Progenitor cell of endocrine pancreas (in vitro differentiated cells): ENCODE data around the gene FAM120C. TPM values are rescaled to one million over a fixed set of nuclear protein-coding genes. Genes with fewer than 3 reads are reported as not detected.

ENCODE experiments used
- DNase-seq: peaks from one replicate; pipeline ENCODE4 v3.0.0; 2021; ENCODE audit warnings: low spot score; ENCODE audit not compliant: unreplicated experiment
- H3K27ac Mint-ChIP-seq: 2 replicates; pipeline ENCODE4 v1.8.0; 2021; ENCODE audit warnings: mild to moderate bottlenecking, moderate library complexity, mixed read lengths
- H3K27me3 Mint-ChIP-seq: 2 replicates; pipeline ENCODE4 v1.8.0; 2021; ENCODE audit warnings: mixed read lengths
- H3K36me3 Mint-ChIP-seq: 2 replicates; pipeline ENCODE4 v1.8.0; 2022; ENCODE audit warnings: mixed read lengths; ENCODE audit not compliant: insufficient read depth
- H3K4me1 Mint-ChIP-seq: 2 replicates; pipeline ENCODE4 v1.8.0; 2021; ENCODE audit warnings: low read depth, mixed read lengths
- H3K4me3 Mint-ChIP-seq: 2 replicates; pipeline ENCODE4 v1.8.0; 2021; ENCODE audit warnings: low read depth, mild to moderate bottlenecking, moderate library complexity, mixed read lengths
- H3K9me3 Mint-ChIP-seq: 2 replicates; pipeline ENCODE4 v1.8.0; 2021; ENCODE audit warnings: low read depth, mixed read lengths
- total RNA-seq: library from RNA; stranded (reverse); gene quantifications from 2 replicates; pipeline ENCODE4 v1.2.1, GENCODE V29; 2021
- TF ChIP-seq, protein P1 (sequence below): fragments of 200-600 bp; sonication (generic); IDR thresholded peaks from one replicate; pipeline ENCODE4 v1.5.0; 2021; ENCODE audit warnings: antibody characterized with exemption, mild to moderate bottlenecking; ENCODE audit not compliant: unreplicated experiment

The FAM120C gene
- total RNA-seq, 1 donor from 2014 or later: 12.4 TPM

DNA sequence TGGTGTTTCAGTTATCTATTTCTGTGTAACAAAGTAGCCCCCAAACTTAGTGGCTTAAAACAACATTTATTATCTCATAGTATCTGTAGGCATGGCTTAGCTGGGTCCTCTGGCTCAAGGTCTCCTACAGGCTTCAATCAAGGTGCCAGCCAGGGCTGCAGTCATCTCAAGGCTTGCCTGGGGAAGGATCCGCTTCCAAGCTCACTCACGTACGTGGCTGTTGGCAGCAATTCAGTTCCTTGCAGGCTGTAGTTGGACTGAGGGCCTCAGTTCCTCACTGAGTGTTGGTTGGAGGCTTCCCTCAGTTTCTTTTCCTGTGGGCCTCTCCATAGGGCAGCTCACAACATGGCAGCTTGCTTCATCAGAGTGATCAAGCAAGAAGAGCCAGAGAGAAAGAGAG is 9.3 kb downstream of the FAM120C start:
- TF ChIP-seq, protein P1, sequence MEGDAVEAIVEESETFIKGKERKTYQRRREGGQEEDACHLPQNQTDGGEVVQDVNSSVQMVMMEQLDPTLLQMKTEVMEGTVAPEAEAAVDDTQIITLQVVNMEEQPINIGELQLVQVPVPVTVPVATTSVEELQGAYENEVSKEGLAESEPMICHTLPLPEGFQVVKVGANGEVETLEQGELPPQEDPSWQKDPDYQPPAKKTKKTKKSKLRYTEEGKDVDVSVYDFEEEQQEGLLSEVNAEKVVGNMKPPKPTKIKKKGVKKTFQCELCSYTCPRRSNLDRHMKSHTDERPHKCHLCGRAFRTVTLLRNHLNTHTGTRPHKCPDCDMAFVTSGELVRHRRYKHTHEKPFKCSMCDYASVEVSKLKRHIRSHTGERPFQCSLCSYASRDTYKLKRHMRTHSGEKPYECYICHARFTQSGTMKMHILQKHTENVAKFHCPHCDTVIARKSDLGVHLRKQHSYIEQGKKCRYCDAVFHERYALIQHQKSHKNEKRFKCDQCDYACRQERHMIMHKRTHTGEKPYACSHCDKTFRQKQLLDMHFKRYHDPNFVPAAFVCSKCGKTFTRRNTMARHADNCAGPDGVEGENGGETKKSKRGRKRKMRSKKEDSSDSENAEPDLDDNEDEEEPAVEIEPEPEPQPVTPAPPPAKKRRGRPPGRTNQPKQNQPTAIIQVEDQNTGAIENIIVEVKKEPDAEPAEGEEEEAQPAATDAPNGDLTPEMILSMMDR: no peak
- Mint-ChIP-seq H3K27me3 (no peaks in the 10 kb centered on the region), H3K4me1 (peaks cover 2% of the 10 kb centered on the region), H3K9me3 (peaks cover 13% of the 10 kb centered on the region), H3K4me3 (no peak overlapping the region), H3K36me3 (peaks cover 7% of the 10 kb centered on the region), H3K27ac (no peak overlapping the region)
- DNase-seq: no peak

DNA sequence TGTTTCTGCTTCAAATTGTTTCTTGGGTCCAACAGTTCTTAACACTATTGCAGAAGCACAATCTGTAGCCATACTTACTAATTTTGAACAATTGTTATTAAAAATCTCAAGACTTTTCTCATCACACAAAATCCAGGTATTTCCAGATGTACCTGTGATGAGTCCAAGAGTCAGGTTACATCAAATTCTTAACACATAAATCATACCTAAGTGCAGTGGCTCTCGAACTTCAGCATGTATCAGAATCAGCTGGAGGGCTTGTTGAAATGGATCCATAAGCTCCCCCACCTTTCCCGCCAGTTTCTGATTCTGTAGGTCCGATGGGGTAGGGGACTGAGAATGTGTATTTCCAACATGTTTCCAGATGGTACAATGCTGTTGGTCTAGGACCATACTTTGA is 10.6 kb downstream of the FAM120C start:
- Mint-ChIP-seq H3K9me3 (peaks cover 13% of the 10 kb centered on the region), H3K4me1 (no peaks in the 10 kb centered on the region), H3K27me3 (no peaks in the 10 kb centered on the region)

DNA sequence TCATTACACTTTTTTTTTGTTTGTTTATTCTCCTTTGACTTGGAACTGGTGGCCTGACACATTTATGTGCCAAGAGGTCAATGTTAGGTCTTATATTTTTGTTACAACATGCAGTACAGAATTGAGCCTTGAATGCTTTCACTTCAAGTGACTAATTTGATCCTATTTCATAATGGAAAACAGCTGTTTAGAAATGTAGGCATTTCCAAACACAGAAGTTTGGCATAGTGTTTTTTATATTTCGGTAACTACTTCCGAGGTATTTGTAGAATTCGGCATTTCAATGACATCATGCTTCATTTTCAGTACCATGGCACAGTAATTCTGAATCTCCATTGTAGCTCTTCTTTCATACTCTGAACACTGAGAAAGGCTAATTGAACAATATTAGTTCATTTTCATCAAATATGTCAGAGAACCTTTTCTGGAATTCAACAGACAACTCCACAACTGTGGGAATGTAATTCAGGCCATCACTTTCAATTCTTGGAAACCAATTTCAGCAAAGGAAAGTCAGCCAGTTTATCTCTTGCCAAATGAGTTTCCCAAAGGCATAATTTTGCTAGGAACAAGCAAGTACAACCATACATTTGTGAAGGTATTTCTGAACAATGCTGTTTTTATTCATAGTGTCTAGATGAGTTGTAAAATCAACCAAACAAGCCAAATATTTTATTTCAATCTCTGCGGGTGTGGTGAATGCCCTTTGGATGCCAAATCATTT is 11.4 kb downstream of the FAM120C start:
- Mint-ChIP-seq H3K9me3 (peaks cover 11% of the 10 kb centered on the region), H3K27me3 (no peaks in the 10 kb centered on the region), H3K36me3 (peaks cover 7% of the 10 kb centered on the region), H3K27ac (no peak overlapping the region), H3K4me3 (no peak overlapping the region), H3K4me1 (no peaks in the 10 kb centered on the region)
- DNase-seq: no peak
- TF ChIP-seq, protein P1: no peak

More for the DNA sequence above, 10.6 kb downstream of the FAM120C start:
- DNase-seq: no peak
- H3K36me3 Mint-ChIP-seq: peaks cover 7% of the 10 kb centered on the region
- TF ChIP-seq, protein P1: no peak
- H3K27ac Mint-ChIP-seq: no peak overlapping the region
- H3K4me3 Mint-ChIP-seq: no peak overlapping the region

DNA sequence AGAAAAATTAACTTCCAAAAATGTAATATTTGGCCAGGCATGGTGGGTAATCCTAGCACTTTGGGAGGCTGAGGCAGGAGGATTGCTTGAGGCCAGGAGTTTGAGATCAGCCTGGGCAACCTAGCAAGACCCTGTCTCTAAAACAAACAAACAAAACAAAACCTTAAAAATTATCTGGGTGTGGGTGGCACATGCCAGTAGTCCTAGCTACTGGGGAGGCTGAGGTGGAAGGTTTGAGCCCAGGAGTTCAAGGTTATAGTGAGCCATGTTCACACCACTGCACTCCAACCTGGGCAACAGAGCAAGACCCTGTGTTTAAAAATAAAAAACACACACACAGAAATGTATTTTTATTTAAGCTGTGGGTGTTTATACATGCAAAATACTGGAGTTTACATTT is 12.0 kb downstream of the FAM120C start:
- no peaks in the 10 kb centered on the region for H3K27me3 Mint-ChIP-seq
- DNase-seq: no peak
- no peak overlapping the region for H3K27ac Mint-ChIP-seq
- TF ChIP-seq, protein P1: no peak
- H3K9me3 Mint-ChIP-seq: peaks cover 10% of the 10 kb centered on the region
- H3K4me1 Mint-ChIP-seq: peaks cover 2% of the 10 kb centered on the region
- H3K36me3 Mint-ChIP-seq: peaks cover 7% of the 10 kb centered on the region
- no peak overlapping the region for H3K4me3 Mint-ChIP-seq

DNA sequence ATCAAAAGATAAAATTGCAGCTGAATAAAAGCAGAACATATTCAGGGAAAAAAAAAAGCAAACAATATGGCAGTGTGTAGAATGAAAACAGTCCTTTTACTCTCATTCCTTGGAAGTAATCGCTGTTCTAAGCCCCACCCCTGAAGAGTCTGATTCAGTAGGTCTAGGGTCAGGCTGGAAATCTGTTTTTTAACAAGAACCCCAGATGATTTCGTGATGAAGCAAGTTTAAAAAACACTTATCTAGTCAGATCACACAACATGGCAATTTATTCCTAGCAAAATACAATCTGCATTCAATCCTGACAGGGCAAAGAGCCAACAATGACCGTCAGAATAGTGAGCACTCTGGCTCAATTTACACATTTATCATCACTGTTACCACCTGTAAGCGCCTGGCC is 16.1 kb downstream of the FAM120C start:
- DNase-seq: no peak
- Mint-ChIP-seq H3K4me1 (peaks cover 5% of the 10 kb centered on the region), H3K36me3 (peaks cover 2% of the 10 kb centered on the region), H3K27me3 (no peaks in the 10 kb centered on the region), H3K4me3 (no peak overlapping the region), H3K27ac (no peak overlapping the region), H3K9me3 (peaks cover 15% of the 10 kb centered on the region)
- TF ChIP-seq, protein P1: no peak
